ENCODE results near the gene TRPV6. TPM values are rescaled to one million over a fixed set of nuclear protein-coding genes. Genes with fewer than 3 reads are reported as not detected.

The TRPV6 gene
- 0.25 TPM for total RNA-seq (2013)
- polyA plus RNA-seq, result under 1 TPM in 1 of 3 donors, not detected in 2; 0.44 TPM
- 0.08 and 0.14 TPM in 2 replicates for polyA minus RNA-seq
- 0 to 4.4 (median 0.37) reads per million in 11 experiments for total RNA-seq

GRCh38 chr7:142885311-142886230 lies at the start of gene TRPV6:
Gene TRPV6 (minus strand): TSS chr7:142885745.
- Histone ChIP-seq H3K79me2 (ENCODE audit: insufficient read depth, low read length) (no peaks in the 10 kb centered on the region), H3K4me2 (replicated peaks; ENCODE audit: extremely low read depth, low read length, poor library complexity, severe bottlenecking) (no peak within 1 kb of the TSS), H3K4me1 (ENCODE audit: control insufficient read depth in 1 of 2, insufficient read depth in 2 of 2, low read length in 2 of 2) (no peaks in the 10 kb centered on the region), H3K9me3 (replicated peaks in 1 of 2; ENCODE audit: control insufficient read depth in 1 of 2, insufficient read depth in 1 of 2, low read length in 2 of 2) (no peaks in the 10 kb centered on the region), H3K36me3 (replicated peaks in 1 of 2; ENCODE audit: control insufficient read depth in 1 of 2, insufficient read depth in 2 of 2, low read length in 2 of 2) (no peaks in the 10 kb centered on the region), H3K9ac (ENCODE audit: insufficient read depth, low read length, poor library complexity, severe bottlenecking) (no peak within 1 kb of the TSS), H2AFZ (ENCODE audit: insufficient read depth, low read depth, low read length, poor library complexity, severe bottlenecking) (no peak within 1 kb of the TSS), H3K4me3 (replicated peaks in 1 of 3; ENCODE audit: low read depth in 2 of 3, low read length in 3 of 3) (no peak within 1 kb of the TSS), H4K20me1 (ENCODE audit: insufficient read depth, low read length) (no peaks in the 10 kb centered on the region), H3K27ac (ENCODE audit: low read depth in 1 of 2, low read length in 2 of 2) (no peak within 1 kb of the TSS), H3K27me3 (ENCODE audit: control insufficient read depth in 2 of 2, insufficient read depth in 2 of 2, low read length in 2 of 2) (no peaks in the 10 kb centered on the region)
- 92% methylated on average over 12 of the region's 16 CpGs for WGBS (ENCODE audit: insufficient coverage)
- intact Hi-C loops (cut with micrococcal nuclease), result loop anchor here in 1 of 2 donors (10.0 kb wide), 1 partner anchor 119 kb away; no protein-coding TSS in a partner anchor
- Mint-ChIP-seq H3K27ac (no peak within 1 kb of the TSS), H3K36me3 (no peaks in the 10 kb centered on the region), H3K4me1 (no peaks in the 10 kb centered on the region), H3K27me3 (ENCODE audit: low read depth in 3 of 3) (peaks cover 1 to 7% (median 5%) of the 10 kb centered on the region in 3 donors), H3K4me3 (no peak within 1 kb of the TSS), H3K9me3 (no peaks in the 10 kb centered on the region)
- no peak for TF ChIP-seq CTCF (IDR thresholded peaks at IDR 0.05)
- no peak for DNase-seq

- no peaks in the 10 kb centered on the region for H3K36me3 ChIP-seq (replicated peaks in 1 of 2; ENCODE audit: control insufficient read depth in 1 of 2, insufficient read depth in 2 of 2, low read length in 2 of 2)
- intact Hi-C loops (cut with micrococcal nuclease), result no loop called here
- Mint-ChIP-seq H3K36me3 (no peaks in the 10 kb centered on the region), H3K27me3 (ENCODE audit: low read depth in 3 of 3) (peaks cover 3 to 9% (median 3%) of the 10 kb centered on the region in 3 donors), H3K4me1 (no peaks in the 10 kb centered on the region), H3K27ac (no peak overlapping the region), H3K9me3 (peaks cover 6 to 22% (median 12%) of the 10 kb centered on the region in 7 donors), H3K4me3 (no peak overlapping the region)
- no peaks in the 10 kb centered on the region for H4K20me1 ChIP-seq (ENCODE audit: insufficient read depth, low read length)
- WGBS (ENCODE audit: insufficient coverage), result 100% methylated on average over 3 of the region's 12 CpGs
- no peak for TF ChIP-seq CTCF (IDR thresholded peaks at IDR 0.05)
- H3K9ac ChIP-seq (ENCODE audit: insufficient read depth, low read length, poor library complexity, severe bottlenecking), result no peak overlapping the region
- no peak overlapping the region for H3K4me3 ChIP-seq (replicated peaks in 1 of 3; ENCODE audit: low read depth in 2 of 3, low read length in 3 of 3)
- no peak overlapping the region for H3K27ac ChIP-seq (ENCODE audit: low read depth in 1 of 2, low read length in 2 of 2)
- no peak overlapping the region for H2AFZ ChIP-seq (ENCODE audit: insufficient read depth, low read depth, low read length, poor library complexity, severe bottlenecking)
- H3K4me1 ChIP-seq (ENCODE audit: control insufficient read depth in 1 of 2, insufficient read depth in 2 of 2, low read length in 2 of 2), result no peaks in the 10 kb centered on the region
- DNase-seq, result no peak
- H3K79me2 ChIP-seq (ENCODE audit: insufficient read depth, low read length), result no peaks in the 10 kb centered on the region
- no peaks in the 10 kb centered on the region for H3K27me3 ChIP-seq (ENCODE audit: control insufficient read depth in 2 of 2, insufficient read depth in 2 of 2, low read length in 2 of 2)
- peaks cover 7 to 10% of the 10 kb centered on the region in 2 donors for H3K9me3 ChIP-seq (replicated peaks in 1 of 2; ENCODE audit: control insufficient read depth in 1 of 2, insufficient read depth in 1 of 2, low read length in 2 of 2)
- H3K4me2 ChIP-seq (replicated peaks; ENCODE audit: extremely low read depth, low read length, poor library complexity, severe bottlenecking), result no peak overlapping the region
Observed at GRCh38 chr7:142934056-142934455, 48.5 kb upstream of the TRPV6 start.

Measured in CD14-positive monocyte (primary cell).